Neural cell (in vitro differentiated cells): ENCODE results near the gene SLC27A4. TPM values are rescaled to one million over a fixed set of nuclear protein-coding genes. Genes with fewer than 3 reads are reported as not detected.

ENCODE experiments used
- H2AFZ ChIP-seq: fragments of 200-600, 300-800 bp; sonication (generic), shearing (Covaris generic); 2 replicates; pipeline ENCODE4 v1.6.0; 2014; ENCODE audit warnings: low read depth, mild to moderate bottlenecking, antibody characterized with exemption, low read length, moderate library complexity
- H3F3A ChIP-seq: fragments of 200-600 bp; shearing (Covaris generic); 2 replicates; pipeline ENCODE4 v1.6.1; 2016; ENCODE audit warnings: mild to moderate bottlenecking, moderate library complexity, mixed read lengths, antibody characterized with exemption, low read length; ENCODE audit not compliant: insufficient read depth, poor library complexity, severe bottlenecking
- H3K27ac ChIP-seq: fragments of 200-600, 300-800 bp; sonication (generic), shearing (Covaris generic); 2 replicates; pipeline ENCODE4 v1.5.1; 2014; ENCODE audit warnings: mild to moderate bottlenecking, low read length, moderate library complexity
- H3K27me3 ChIP-seq: fragments of 300-800, 200-600 bp; sonication (generic), shearing (Covaris generic); 2 replicates; pipeline ENCODE4 v1.6.0; 2014; ENCODE audit warnings: mild to moderate bottlenecking, low read depth, low read length, moderate library complexity; ENCODE audit not compliant: insufficient read depth
- H3K36me3 ChIP-seq: fragments of 300-800, 200-600 bp; sonication (generic), shearing (Covaris generic); 2 replicates; pipeline ENCODE4 v1.5.1; 2014; ENCODE audit warnings: mild to moderate bottlenecking, antibody characterized with exemption, low read length, moderate library complexity; ENCODE audit not compliant: insufficient read depth
- H3K4me2 ChIP-seq: fragments of 300-800, 200-600 bp; sonication (generic), shearing (Covaris generic); 2 replicates; pipeline ENCODE4 v1.6.0; 2014; ENCODE audit warnings: mild to moderate bottlenecking, low read length
- H3K4me3 ChIP-seq: fragments of 300-800, 200-600 bp; sonication (generic), shearing (Covaris generic); 2 replicates; pipeline ENCODE4 v1.5.1; 2014; ENCODE audit warnings: mild to moderate bottlenecking, low read length, moderate library complexity
- H3K79me2 ChIP-seq: fragments of 200-600 bp; shearing (Covaris generic); replicated peaks from 2 replicates; pipeline ENCODE4 v1.6.0; 2014; ENCODE audit warnings: mild to moderate bottlenecking, low read length, moderate library complexity; ENCODE audit not compliant: insufficient read depth
- H3K9ac ChIP-seq: fragments of 300-800, 200-600 bp; sonication (generic), shearing (Covaris generic); 2 replicates; pipeline ENCODE4 v1.6.1; 2016; ENCODE audit warnings: mild to moderate bottlenecking, low read length, mixed read lengths
- H3K9me2 ChIP-seq: fragments of 200-600 bp; shearing (Covaris generic); 2 replicates; pipeline ENCODE4 v1.6.1; 2016; ENCODE audit warnings: mild to moderate bottlenecking, low read length, mixed read lengths; ENCODE audit not compliant: insufficient read depth
- H3K9me3 ChIP-seq: fragments of 200-600, 300-800 bp; sonication (generic), shearing (Covaris generic); 2 replicates; pipeline ENCODE4 v1.6.1; 2016; ENCODE audit warnings: mild to moderate bottlenecking, mixed run types, low read length, moderate library complexity, mixed read lengths
- H4K20me1 ChIP-seq: fragments of 200-600 bp; shearing (Covaris generic); 2 replicates; pipeline ENCODE4 v1.6.1; 2016; ENCODE audit warnings: mild to moderate bottlenecking, mixed run types; ENCODE audit not compliant: insufficient read depth
- EP300 ChIP-seq: fragments of 450-650 bp; conservative IDR thresholded peaks from 2 replicates; pipeline ENCODE4 v1.6.1; 2014; ENCODE audit warnings: antibody characterized with exemption, mild to moderate bottlenecking, moderate library complexity; ENCODE audit not compliant: poor library complexity, severe bottlenecking
- EZH2 ChIP-seq: fragments of 200-600, 300-800 bp; shearing (Covaris generic), sonication (generic); IDR thresholded peaks from 2 replicates; pipeline ENCODE4 v1.6.1; 2014; ENCODE audit warnings: antibody characterized with exemption, low read length, borderline replicate concordance, mild to moderate bottlenecking; ENCODE audit not compliant: insufficient read depth, poor library complexity, severe bottlenecking
- MXI1 ChIP-seq: fragments of 450-650 bp; conservative IDR thresholded peaks from 2 replicates; pipeline ENCODE4 v1.6.1; 2014; ENCODE audit warnings: antibody characterized with exemption, mild to moderate bottlenecking; ENCODE audit not compliant: poor library complexity, severe bottlenecking
- POLR2AphosphoS5 ChIP-seq: IDR thresholded peaks from 2 replicates; pipeline ENCODE4 v1.6.1; 2012
- RAD21 ChIP-seq: fragments of 450-650 bp; conservative IDR thresholded peaks from 2 replicates; pipeline ENCODE4 v1.6.1; 2014; ENCODE audit warnings: antibody characterized with exemption, mild to moderate bottlenecking, moderate library complexity
- SMC3 ChIP-seq: fragments of 450-650 bp; conservative IDR thresholded peaks from 2 replicates; pipeline ENCODE4 v1.6.1; 2014; ENCODE audit warnings: antibody characterized with exemption, mild to moderate bottlenecking, moderate library complexity; ENCODE audit not compliant: poor library complexity
- TAF1 ChIP-seq: IDR thresholded peaks from 2 replicates; pipeline ENCODE4 v1.6.1; 2012; ENCODE audit warnings: low read depth
- polyA plus RNA-seq: library from polyadenylated mRNA; depleted of rRNA; stranded (reverse); fragments of >200 nt; gene quantifications from 2 replicates; pipeline ENCODE4 v1.2.3, GENCODE V29; 2014
- TF ChIP-seq, protein P1 (sequence below): IDR thresholded peaks from 2 replicates; pipeline ENCODE4 v1.6.1; 2012; ENCODE audit warnings: borderline replicate concordance
- TF ChIP-seq, protein P2 (sequence below): fragments of 450-650 bp; IDR thresholded peaks from 2 replicates; pipeline ENCODE4 v1.5.1; 2014; ENCODE audit warnings: antibody characterized with exemption, mild to moderate bottlenecking, moderate library complexity; ENCODE audit not compliant: poor library complexity, severe bottlenecking

Gene SLC27A4
- polyA plus RNA-seq, 1 donor from 2014 or later = 31.6 TPM

DNA sequence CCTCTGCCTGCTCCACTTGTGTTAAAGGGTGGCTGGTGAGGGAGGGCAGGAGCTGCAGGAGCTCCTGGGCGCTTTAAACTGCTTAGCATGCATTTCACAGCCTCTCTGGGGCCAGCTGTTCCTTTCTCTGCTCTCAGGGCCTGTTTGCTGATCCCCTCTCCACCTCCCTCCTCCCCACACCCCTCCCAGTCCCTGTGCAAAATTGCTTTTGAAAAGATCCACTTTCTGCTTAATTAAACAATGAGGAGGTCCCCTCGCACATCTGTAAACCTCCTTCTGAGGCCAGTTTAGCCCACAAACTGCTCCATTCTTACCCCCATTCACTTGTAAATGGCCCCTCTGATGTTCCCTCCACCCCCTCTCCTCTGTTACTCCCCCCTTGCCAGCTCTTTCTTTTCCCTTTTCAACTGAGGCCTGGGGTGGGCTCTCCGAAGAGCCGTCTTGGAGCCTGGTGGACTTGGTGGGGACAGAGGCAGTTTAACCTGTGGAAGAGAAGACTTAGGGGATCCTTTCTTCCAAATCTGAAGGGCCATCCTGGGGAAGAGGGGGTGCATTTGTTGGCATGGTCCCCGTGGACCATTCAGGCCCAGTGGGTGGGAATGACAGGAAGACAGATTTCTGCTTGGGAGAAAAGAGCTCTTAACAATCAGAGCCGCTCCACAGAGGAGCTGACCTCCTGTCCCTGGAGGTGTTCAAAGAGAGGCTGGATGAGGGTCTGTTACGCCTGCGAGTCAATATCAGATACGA lies 42.9 kb downstream of the SLC27A4 start:
- H3K27ac ChIP-seq = no peak overlapping the region
- H3K36me3 ChIP-seq = no peaks in the 10 kb centered on the region
- H3K9me3 ChIP-seq = no peaks in the 10 kb centered on the region
- no peaks in the 10 kb centered on the region for H3K27me3 ChIP-seq
- no peaks in the 10 kb centered on the region for H3K9me2 ChIP-seq
- no peaks in the 10 kb centered on the region for H3K79me2 ChIP-seq
- no peak overlapping the region for H2AFZ ChIP-seq
- no peaks in the 10 kb centered on the region for H3F3A ChIP-seq
- H4K20me1 ChIP-seq = no peaks in the 10 kb centered on the region
- H3K9ac ChIP-seq = no peak overlapping the region
- no peak for TF ChIP-seq EZH2
- no peak for TF ChIP-seq RAD21
- TF ChIP-seq MXI1 = no peak
- no peak for TF ChIP-seq EP300
- TF ChIP-seq, protein P1, sequence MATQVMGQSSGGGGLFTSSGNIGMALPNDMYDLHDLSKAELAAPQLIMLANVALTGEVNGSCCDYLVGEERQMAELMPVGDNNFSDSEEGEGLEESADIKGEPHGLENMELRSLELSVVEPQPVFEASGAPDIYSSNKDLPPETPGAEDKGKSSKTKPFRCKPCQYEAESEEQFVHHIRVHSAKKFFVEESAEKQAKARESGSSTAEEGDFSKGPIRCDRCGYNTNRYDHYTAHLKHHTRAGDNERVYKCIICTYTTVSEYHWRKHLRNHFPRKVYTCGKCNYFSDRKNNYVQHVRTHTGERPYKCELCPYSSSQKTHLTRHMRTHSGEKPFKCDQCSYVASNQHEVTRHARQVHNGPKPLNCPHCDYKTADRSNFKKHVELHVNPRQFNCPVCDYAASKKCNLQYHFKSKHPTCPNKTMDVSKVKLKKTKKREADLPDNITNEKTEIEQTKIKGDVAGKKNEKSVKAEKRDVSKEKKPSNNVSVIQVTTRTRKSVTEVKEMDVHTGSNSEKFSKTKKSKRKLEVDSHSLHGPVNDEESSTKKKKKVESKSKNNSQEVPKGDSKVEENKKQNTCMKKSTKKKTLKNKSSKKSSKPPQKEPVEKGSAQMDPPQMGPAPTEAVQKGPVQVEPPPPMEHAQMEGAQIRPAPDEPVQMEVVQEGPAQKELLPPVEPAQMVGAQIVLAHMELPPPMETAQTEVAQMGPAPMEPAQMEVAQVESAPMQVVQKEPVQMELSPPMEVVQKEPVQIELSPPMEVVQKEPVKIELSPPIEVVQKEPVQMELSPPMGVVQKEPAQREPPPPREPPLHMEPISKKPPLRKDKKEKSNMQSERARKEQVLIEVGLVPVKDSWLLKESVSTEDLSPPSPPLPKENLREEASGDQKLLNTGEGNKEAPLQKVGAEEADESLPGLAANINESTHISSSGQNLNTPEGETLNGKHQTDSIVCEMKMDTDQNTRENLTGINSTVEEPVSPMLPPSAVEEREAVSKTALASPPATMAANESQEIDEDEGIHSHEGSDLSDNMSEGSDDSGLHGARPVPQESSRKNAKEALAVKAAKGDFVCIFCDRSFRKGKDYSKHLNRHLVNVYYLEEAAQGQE = no peak
- no peak for TF ChIP-seq TAF1
- TF ChIP-seq, protein P2, sequence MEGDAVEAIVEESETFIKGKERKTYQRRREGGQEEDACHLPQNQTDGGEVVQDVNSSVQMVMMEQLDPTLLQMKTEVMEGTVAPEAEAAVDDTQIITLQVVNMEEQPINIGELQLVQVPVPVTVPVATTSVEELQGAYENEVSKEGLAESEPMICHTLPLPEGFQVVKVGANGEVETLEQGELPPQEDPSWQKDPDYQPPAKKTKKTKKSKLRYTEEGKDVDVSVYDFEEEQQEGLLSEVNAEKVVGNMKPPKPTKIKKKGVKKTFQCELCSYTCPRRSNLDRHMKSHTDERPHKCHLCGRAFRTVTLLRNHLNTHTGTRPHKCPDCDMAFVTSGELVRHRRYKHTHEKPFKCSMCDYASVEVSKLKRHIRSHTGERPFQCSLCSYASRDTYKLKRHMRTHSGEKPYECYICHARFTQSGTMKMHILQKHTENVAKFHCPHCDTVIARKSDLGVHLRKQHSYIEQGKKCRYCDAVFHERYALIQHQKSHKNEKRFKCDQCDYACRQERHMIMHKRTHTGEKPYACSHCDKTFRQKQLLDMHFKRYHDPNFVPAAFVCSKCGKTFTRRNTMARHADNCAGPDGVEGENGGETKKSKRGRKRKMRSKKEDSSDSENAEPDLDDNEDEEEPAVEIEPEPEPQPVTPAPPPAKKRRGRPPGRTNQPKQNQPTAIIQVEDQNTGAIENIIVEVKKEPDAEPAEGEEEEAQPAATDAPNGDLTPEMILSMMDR = no peak
- TF ChIP-seq SMC3 = no peak
- TF ChIP-seq POLR2AphosphoS5 = no peak
- H3K4me2 ChIP-seq = no peak overlapping the region
- H3K4me3 ChIP-seq = no peak overlapping the region

DNA sequence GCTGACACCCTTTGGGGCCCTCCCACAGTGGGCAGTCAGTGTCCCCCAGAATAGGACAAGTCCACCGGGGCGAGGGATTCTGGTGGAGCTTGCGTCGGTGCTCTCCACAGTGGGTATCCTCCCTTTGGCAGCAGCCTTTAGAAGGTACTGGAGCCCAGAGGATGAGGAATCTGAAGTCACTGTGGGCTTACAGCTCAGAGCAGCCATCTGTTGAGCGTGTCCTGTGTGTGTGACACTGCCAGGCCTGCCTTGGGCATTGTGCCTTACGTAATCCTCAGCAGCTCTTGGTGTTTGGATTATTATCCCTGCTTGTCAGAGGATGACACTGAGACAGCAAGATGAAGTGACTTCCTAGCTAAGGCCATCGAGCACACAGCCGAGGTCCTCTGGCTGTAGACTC lies 43.5 kb downstream of the SLC27A4 start:
- H3K9ac ChIP-seq = no peak overlapping the region
- H3K27ac ChIP-seq = no peak overlapping the region

More for the DNA sequence above, 43.5 kb downstream of the SLC27A4 start:
- no peaks in the 10 kb centered on the region for H3K36me3 ChIP-seq
- no peak overlapping the region for H3K4me2 ChIP-seq
- H4K20me1 ChIP-seq = no peaks in the 10 kb centered on the region
- no peaks in the 10 kb centered on the region for H3K79me2 ChIP-seq
- H3K4me3 ChIP-seq = no peak overlapping the region
- no peaks in the 10 kb centered on the region for H3K9me3 ChIP-seq
- TF ChIP-seq, protein P2 = no peak
- TF ChIP-seq RAD21 (no peak), MXI1 (no peak), SMC3 (no peak), POLR2AphosphoS5 (no peak), TAF1 (no peak), EZH2 (no peak), EP300 (no peak)
- TF ChIP-seq, protein P1 = no peak
- no peaks in the 10 kb centered on the region for H3F3A ChIP-seq
- H3K27me3 ChIP-seq = no peaks in the 10 kb centered on the region
- no peak overlapping the region for H2AFZ ChIP-seq
- H3K9me2 ChIP-seq = no peaks in the 10 kb centered on the region
